Breast epithelium (tissue), 4 donors: Measurements from ENCODE around the gene OR1C1. TPM values are rescaled to one million over a fixed set of nuclear protein-coding genes. Genes with fewer than 3 reads are reported as not detected.
"Not testable (repeated sequence)": the region's sequence is repeated elsewhere in the genome, so short reads cannot be mapped to it uniquely, and the experiment has no call there.

Experiments
- DNase-seq, 2 donors: peaks; one replicate each; pipeline ENCODE4 v3.0.0-alpha.2; 2019; ENCODE audit warnings: low spot score in 2 of 2
- H3K27ac ChIP-seq, 2 donors: fragments of 200-600 bp; sonication (generic) in 1 of 2; one replicate each; pipeline ENCODE4 v1.5.1; 2016 to 2019; ENCODE audit warnings: mild to moderate bottlenecking in 1 of 2
- H3K27me3 ChIP-seq, 2 donors: fragments of 200-600 bp; sonication (generic) in 1 of 2; one replicate each; pipeline versions ENCODE4 v1.5.1 to v1.6.0; 2017 to 2019; ENCODE audit warnings: control low read depth in 1 of 2, mild to moderate bottlenecking in 1 of 2
- H3K36me3 ChIP-seq: fragments of 200-600 bp; one replicate; pipeline ENCODE4 v1.5.1; 2019
- H3K4me1 ChIP-seq, 2 donors: fragments of 200-600 bp; sonication (generic); one replicate each; pipeline ENCODE4 v1.5.1; 2016 to 2019; ENCODE audit warnings: control low read depth in 1 of 2
- H3K4me3 ChIP-seq, 3 donors: fragments of 200-600 bp; sonication (generic); 1 replicate in 2 of 3; 2 replicates in 1 of 3; pipeline ENCODE4 v1.5.1; 2016 to 2019; ENCODE audit warnings: mild to moderate bottlenecking in 3 of 3, moderate library complexity in 2 of 3
- H3K9me3 ChIP-seq, 2 donors: fragments of 200-600 bp; sonication (generic) in 1 of 2; one replicate each; pipeline ENCODE4 v1.5.1; 2016 to 2019; ENCODE audit warnings: control low read depth in 1 of 2
- POLR2A ChIP-seq: fragments of 450-650 bp; IDR thresholded peaks from one replicate; pipeline ENCODE4 v1.6.1; 2016; ENCODE audit warnings: antibody characterized with exemption, mild to moderate bottlenecking, moderate library complexity
- POLR2AphosphoS5 ChIP-seq, 3 donors: sonication (generic); formaldehyde crosslinking; IDR thresholded peaks; one replicate each; pipeline ENCODE4 v1.6.1; 2017; ENCODE audit warnings: antibody characterized with exemption in 3 of 3
- intact Hi-C: fragments of 100-400 bp; cut with DNase I; formaldehyde crosslinking; loops from one replicate; pipeline ENCODE4 v1.15.1; 2023; ENCODE audit warnings: low total_unique reads
- total RNA-seq, 3 donors: library from RNA; depleted of rRNA; stranded (reverse); fragments of >200 nt; gene quantifications; one replicate each; pipeline ENCODE4 v1.1.0, GENCODE V29; 2016
- TF ChIP-seq, protein P1 (sequence below), 3 donors: fragments of 450-650 bp; IDR thresholded peaks; one replicate each; pipeline ENCODE4 v1.5.1; 2016 to 2017; ENCODE audit warnings: antibody characterized with exemption in 3 of 3, mild to moderate bottlenecking in 3 of 3, moderate library complexity in 3 of 3

Gene OR1C1
- total RNA-seq, 3 donors from 2014 or later = not detected

GRCh38 chr1:247747616-247748015, 12.7 kb downstream of the OR1C1 start:
- no peaks in the 10 kb centered on the region for H3K36me3 ChIP-seq
- DNase-seq = no peak
- no peak overlapping the region for H3K27ac ChIP-seq
- intact Hi-C loops = no loop called here
- H3K9me3 ChIP-seq = peaks cover 0 to 22% of the 10 kb centered on the region in 2 donors
- TF ChIP-seq POLR2A = no peak
- TF ChIP-seq, protein P1, sequence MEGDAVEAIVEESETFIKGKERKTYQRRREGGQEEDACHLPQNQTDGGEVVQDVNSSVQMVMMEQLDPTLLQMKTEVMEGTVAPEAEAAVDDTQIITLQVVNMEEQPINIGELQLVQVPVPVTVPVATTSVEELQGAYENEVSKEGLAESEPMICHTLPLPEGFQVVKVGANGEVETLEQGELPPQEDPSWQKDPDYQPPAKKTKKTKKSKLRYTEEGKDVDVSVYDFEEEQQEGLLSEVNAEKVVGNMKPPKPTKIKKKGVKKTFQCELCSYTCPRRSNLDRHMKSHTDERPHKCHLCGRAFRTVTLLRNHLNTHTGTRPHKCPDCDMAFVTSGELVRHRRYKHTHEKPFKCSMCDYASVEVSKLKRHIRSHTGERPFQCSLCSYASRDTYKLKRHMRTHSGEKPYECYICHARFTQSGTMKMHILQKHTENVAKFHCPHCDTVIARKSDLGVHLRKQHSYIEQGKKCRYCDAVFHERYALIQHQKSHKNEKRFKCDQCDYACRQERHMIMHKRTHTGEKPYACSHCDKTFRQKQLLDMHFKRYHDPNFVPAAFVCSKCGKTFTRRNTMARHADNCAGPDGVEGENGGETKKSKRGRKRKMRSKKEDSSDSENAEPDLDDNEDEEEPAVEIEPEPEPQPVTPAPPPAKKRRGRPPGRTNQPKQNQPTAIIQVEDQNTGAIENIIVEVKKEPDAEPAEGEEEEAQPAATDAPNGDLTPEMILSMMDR (IDR thresholded peaks at IDR 0.05) = no peak
- no peak for TF ChIP-seq POLR2AphosphoS5 (IDR thresholded peaks at IDR 0.05)
- no peak overlapping the region for H3K4me3 ChIP-seq
- no peaks in the 10 kb centered on the region for H3K4me1 ChIP-seq
- H3K27me3 ChIP-seq = no peaks in the 10 kb centered on the region

- intact Hi-C loops = no loop called here
- no peak for DNase-seq
- TF ChIP-seq POLR2AphosphoS5 (IDR thresholded peaks at IDR 0.05) (no peak), POLR2A (no peak)
- TF ChIP-seq, protein P1 (IDR thresholded peaks at IDR 0.05) = no peak
- Histone ChIP-seq H3K9me3 (peaks cover 0 to 18% of the 10 kb centered on the region in 2 donors), H3K27me3 (no peaks in the 10 kb centered on the region), H3K4me1 (no peaks in the 10 kb centered on the region), H3K36me3 (no peaks in the 10 kb centered on the region), H3K27ac (no peak overlapping the region), H3K4me3 (no peak overlapping the region)
Measured at GRCh38 chr1:247746391-247746935, 13.9 kb downstream of the OR1C1 start.

DNA sequence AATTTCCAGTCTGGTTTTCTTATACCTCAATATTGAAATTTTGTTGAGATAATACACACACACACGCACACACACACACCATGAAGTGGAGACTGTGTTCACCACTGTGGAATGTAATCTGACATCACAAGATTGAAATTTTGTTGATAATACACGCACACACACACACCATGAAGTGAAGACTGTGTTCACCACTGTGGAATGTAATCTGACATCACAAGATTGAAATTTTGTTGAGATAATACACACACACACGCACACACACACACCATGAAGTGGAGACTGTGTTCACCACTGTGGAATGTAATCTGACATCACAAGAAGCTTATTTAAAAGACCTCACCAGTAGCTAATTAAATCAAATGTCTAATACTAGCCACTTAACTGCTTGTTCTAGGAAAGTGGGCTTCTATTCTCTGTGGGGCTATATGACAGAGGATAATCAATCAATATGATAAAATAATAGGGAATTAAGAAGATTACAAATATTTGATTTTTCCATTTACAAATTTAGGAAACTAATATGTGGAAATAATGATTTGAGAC, 18.1 kb downstream of the OR1C1 start:
- H3K4me1 ChIP-seq, H3K36me3 ChIP-seq, H3K9me3 ChIP-seq, H3K4me3 ChIP-seq, H3K27ac ChIP-seq, H3K27me3 ChIP-seq, DNase-seq, intact Hi-C loops: not testable (repeated sequence)

DNA sequence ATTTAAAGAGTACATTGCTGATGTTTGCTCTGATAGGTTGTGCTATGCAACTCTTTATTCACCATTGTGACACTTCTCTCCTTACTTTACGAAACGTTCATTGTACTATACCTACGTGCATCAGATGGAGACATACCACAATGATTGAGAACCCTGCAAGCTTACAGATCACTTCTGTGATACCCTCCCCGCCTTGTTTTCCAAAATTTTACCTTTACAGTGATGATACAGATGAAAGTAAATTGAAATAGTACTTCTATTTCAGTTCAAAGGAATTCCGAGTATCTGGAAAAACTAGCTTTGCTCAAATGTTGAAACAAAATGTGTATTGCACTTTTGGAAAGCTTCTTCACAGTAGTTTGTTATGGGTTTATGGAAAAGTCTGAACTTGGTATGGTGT, 18.6 kb downstream of the OR1C1 start:
- TF ChIP-seq POLR2AphosphoS5 (IDR thresholded peaks at IDR 0.05) (no peak), POLR2A (no peak)
- TF ChIP-seq, protein P1 (IDR thresholded peaks at IDR 0.05) = no peak
- no peaks in the 10 kb centered on the region for H3K27me3 ChIP-seq
- no peak for DNase-seq
- H3K4me1 ChIP-seq = no peaks in the 10 kb centered on the region
- intact Hi-C loops = no loop called here
- no peak overlapping the region for H3K4me3 ChIP-seq
- H3K36me3 ChIP-seq = no peaks in the 10 kb centered on the region
- no peaks in the 10 kb centered on the region for H3K9me3 ChIP-seq
- no peak overlapping the region for H3K27ac ChIP-seq

DNA sequence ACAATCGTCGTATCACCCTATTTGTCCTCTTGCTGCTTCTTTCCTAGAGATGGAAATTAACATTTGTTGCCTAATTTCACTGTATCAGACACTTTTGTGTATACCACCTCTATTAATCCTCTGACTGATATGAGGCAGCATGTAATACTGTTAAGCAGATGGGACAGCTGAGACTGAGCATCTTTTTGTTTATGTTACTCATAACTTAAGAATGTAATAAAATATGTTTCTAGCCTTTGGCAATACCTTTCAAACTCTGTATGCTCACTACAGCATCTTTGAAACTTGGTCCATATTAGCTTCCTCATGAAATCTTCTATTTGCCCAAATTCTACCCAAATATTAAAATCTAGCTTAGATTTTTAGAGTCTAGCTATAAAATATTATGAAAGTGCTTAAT, 19.6 kb downstream of the OR1C1 start:
- H3K9me3 ChIP-seq = no peaks in the 10 kb centered on the region
- H3K4me1 ChIP-seq = no peaks in the 10 kb centered on the region
- no peak overlapping the region for H3K4me3 ChIP-seq
- H3K27me3 ChIP-seq = no peaks in the 10 kb centered on the region
- H3K27ac ChIP-seq = no peak overlapping the region
- DNase-seq = no peak
- TF ChIP-seq POLR2AphosphoS5 (IDR thresholded peaks at IDR 0.05) (no peak), POLR2A (no peak)
- TF ChIP-seq, protein P1 (IDR thresholded peaks at IDR 0.05) = no peak
- intact Hi-C loops = no loop called here
- no peaks in the 10 kb centered on the region for H3K36me3 ChIP-seq
